K562 (cell line): ENCODE data around the gene ZMIZ1. TPM values are rescaled to one million over a fixed set of nuclear protein-coding genes. Genes with fewer than 3 reads are reported as not detected.
A peak's percentile ranks its signal among the peaks of the same experiment; 100 is the strongest.

Experiments used
- CBX2 ChIP-seq: fragments of 200-600 bp; sonication (generic); IDR thresholded peaks from one replicate; pipeline ENCODE4 v1.6.1; 2012; ENCODE audit warnings: mild to moderate bottlenecking, low read length, inconsistent platforms; ENCODE audit not compliant: insufficient read depth, poor library complexity, severe bottlenecking
- EGR1 ChIP-seq: fragments of 450-650 bp; conservative IDR thresholded peaks from 2 replicates; pipeline ENCODE4 v1.6.1; 2017; ENCODE audit warnings: mild to moderate bottlenecking
- ETS1 ChIP-seq: conservative IDR thresholded peaks from 2 replicates; pipeline ENCODE4 v1.6.1; 2011; ENCODE audit warnings: low read depth, mild to moderate bottlenecking, low read length; ENCODE audit not compliant: control insufficient read depth
- GABPB2 ChIP-seq: fragments of 250-450 bp; sonication (Bioruptor Pico); conservative IDR thresholded peaks from 2 replicates; pipeline ENCODE4 v1.5.1; 2021; ENCODE audit warnings: mild to moderate bottlenecking
- MAX ChIP-seq: sonication (generic); formaldehyde crosslinking; IDR thresholded peaks from 2 replicates; pipeline ENCODE4 v1.9.0; 2022; ENCODE audit warnings: mild to moderate bottlenecking, missing genetic modification reagents
- MXD1 ChIP-seq: fragments of 250-450 bp; sonication (Bioruptor Pico); IDR thresholded peaks from 2 replicates; pipeline ENCODE4 v1.8.0; 2021; ENCODE audit warnings: borderline replicate concordance, mild to moderate bottlenecking, moderate library complexity; ENCODE audit not compliant: poor library complexity, severe bottlenecking
- NFE2 ChIP-seq: IDR thresholded peaks from 2 replicates; pipeline ENCODE4 v1.6.1; 2014; ENCODE audit warnings: antibody characterized with exemption, low read depth
- POLR2H ChIP-seq: IDR thresholded peaks from 2 replicates; pipeline ENCODE4 v1.6.1; 2016; ENCODE audit warnings: missing genetic modification characterization, low read depth, mild to moderate bottlenecking, control low read depth, missing compliant biosample characterization, moderate library complexity
- PRDM10 ChIP-seq: fragments of 450-650 bp; IDR thresholded peaks from 2 replicates; pipeline ENCODE4 v1.6.1; 2018; ENCODE audit not compliant: partially characterized antibody
- RBM15 ChIP-seq: fragments of 200-400 bp; formaldehyde crosslinking; IDR thresholded peaks from 2 replicates; pipeline ENCODE4 v1.6.1; 2018; ENCODE audit warnings: mild to moderate bottlenecking, low read length, moderate library complexity; ENCODE audit not compliant: insufficient read depth
- RBM17 ChIP-seq: fragments of 200-400 bp; formaldehyde crosslinking; IDR thresholded peaks from 2 replicates; pipeline ENCODE4 v1.6.1; 2017; ENCODE audit warnings: low read depth, mild to moderate bottlenecking, low read length, borderline replicate concordance
- SIN3A ChIP-seq, 2 experiments: fragments of 150-350 bp in 1 of 2; IDR thresholded peaks; 2 replicates each; pipeline ENCODE4 v1.6.1; 2011 to 2016; ENCODE audit warnings: borderline replicate concordance in 2 of 2, low read depth in 2 of 2, low read length in 2 of 2, mild to moderate bottlenecking in 2 of 2, moderate library complexity in 2 of 2; ENCODE audit not compliant: control insufficient read depth in 1 of 2
- UBTF ChIP-seq, 2 experiments: IDR thresholded peaks; 2 replicates each; pipeline ENCODE4 v1.6.1; 2012; ENCODE audit warnings: improper control_type of control experiment in 2 of 2, low read depth in 2 of 2, low read length in 2 of 2, borderline replicate concordance in 1 of 2
- ZFX ChIP-seq: sonication (generic); formaldehyde crosslinking; IDR thresholded peaks from 2 replicates; pipeline ENCODE4 v1.8.0; 2022; ENCODE audit warnings: mild to moderate bottlenecking, missing genetic modification reagents, moderate library complexity
- ZNF121 ChIP-seq: sonication (generic); formaldehyde crosslinking; conservative IDR thresholded peaks from 2 replicates; pipeline ENCODE4 v1.8.0; 2022; ENCODE audit warnings: missing genetic modification reagents
- ZNF134 ChIP-seq: fragments of 250-450 bp; sonication (Bioruptor Pico); conservative IDR thresholded peaks from 2 replicates; pipeline ENCODE4 v1.4.0; 2020
- ZNF184 ChIP-seq: sonication (generic); formaldehyde crosslinking; IDR thresholded peaks from 2 replicates; pipeline ENCODE4 v1.5.0; 2020; ENCODE audit warnings: missing genetic modification reagents
- polyA plus RNA-seq, 8 experiments: library from polyadenylated mRNA; depleted of rRNA in 4 of 8; stranded (reverse) in 5 of 8; unstranded in 3 of 8; fragments of >200 nt; fragmentation: Nextera tagmentation in 2 of 8; fragmentation: Illumina TruSeq in 1 of 8; extraction: Ambion mirVana in 2 of 8; extraction: Trizol in 1 of 8; gene quantifications; 2 replicates each; pipeline versions ENCODE4 v1.2.1 to v1.2.3, GENCODE V29; 2011 to 2014; ENCODE audit warnings: inconsistent platforms in 1 of 8, missing spikeins in 1 of 8
- total RNA-seq, 7 experiments: library from RNA; depleted of rRNA in 6 of 7; stranded (reverse); fragments of >200 nt in 6 of 7; fragmentation: Illumina TruSeq in 2 of 7; extraction: Trizol in 2 of 7; gene quantifications; 2 replicates each; pipeline versions ENCODE4 v1.2.1 to v1.2.3, GENCODE V29; 2011 to 2021; ENCODE audit warnings: low replicate concordance in 1 of 7

ZMIZ1 gene
- total and polyA plus RNA-seq, 9 of the 15 experiments (the other 6 are each of a cell fraction or from before 2014, with no cell fraction given): 1.0 to 37.3 (median 4.3) TPM

- no peak for TF ChIP-seq GABPB2 (CRISPR knock-in tag)
- TF ChIP-seq EGR1: peak; percentile 100
- TF ChIP-seq RBM15: no peak
- no peak for TF ChIP-seq POLR2H (tag)
- TF ChIP-seq ZNF121: no peak
- TF ChIP-seq ZFX: peak; percentile 51
- no peak for TF ChIP-seq ZNF134 (CRISPR knock-in tag)
- TF ChIP-seq PRDM10: peak; percentile 57
- peak; percentile 58 for TF ChIP-seq MAX (CRISPR knock-in tag)
- peak in 1 of 2 experiments; percentile 52; a peak in 1 of 4 replicates for TF ChIP-seq SIN3A (IDR thresholded peaks at IDR 0.05; ENCODE audit: borderline replicate concordance in 2 of 2, control insufficient read depth in 1 of 2, low read depth in 2 of 2, low read length in 2 of 2)
- no peak; the same call in 1 of the 2 replicates for TF ChIP-seq ETS1
- peak; percentile 32; the same call in 1 of the 2 replicates for TF ChIP-seq NFE2
- no peak for TF ChIP-seq CBX2
- TF ChIP-seq ZNF184: no peak
- no peak for TF ChIP-seq RBM17
- TF ChIP-seq UBTF (IDR thresholded peaks at IDR 0.05; ENCODE audit: borderline replicate concordance in 1 of 2, low read depth in 2 of 2, low read length in 2 of 2): peak; percentile 87 to 93; a peak in 3 of 4 replicates
- no peak for TF ChIP-seq MXD1
Observed at GRCh38 chr10:79067241-79068202, 1.2 kb upstream of the ZMIZ1 start (continued).
